Natural killer cell (primary cell): ENCODE data around the gene PCDHGB3. TPM values are rescaled to one million over a fixed set of nuclear protein-coding genes. Genes with fewer than 3 reads are reported as not detected.

Experiments used
- ATAC-seq, 3 donors: fragments of 150-1000 bp in 2 of 3; fragments of 200-7000 bp in 1 of 3; cut with Tn5 transposase; 1 replicate in 1 of 3; 2 replicates in 2 of 3; pipeline ENCODE4 v1.10.0; 2021; ENCODE audit warnings: mild to moderate bottlenecking in 2 of 3, moderate library complexity in 2 of 3
- DNase-seq, 2 donors: peaks; one replicate each; pipeline versions ENCODE4 v3.0.0 to v3.0.0-alpha.2; 2013 to 2021; ENCODE audit warnings: mixed read lengths in 1 of 2
- H3K27ac ChIP-seq: one replicate; pipeline ENCODE4 v1.5.1; 2013; ENCODE audit warnings: mild to moderate bottlenecking, low read length
- H3K27me3 ChIP-seq: one replicate; pipeline ENCODE4 v1.6.1; 2013; ENCODE audit warnings: low read length; ENCODE audit not compliant: control insufficient read depth, insufficient read depth
- H3K36me3 ChIP-seq: one replicate; pipeline ENCODE4 v1.6.1; 2013; ENCODE audit warnings: low read length; ENCODE audit not compliant: control insufficient read depth, insufficient read depth
- H3K4me1 ChIP-seq: one replicate; pipeline ENCODE4 v1.6.1; 2013; ENCODE audit warnings: low read length; ENCODE audit not compliant: control insufficient read depth, insufficient read depth
- H3K4me3 ChIP-seq: one replicate; pipeline ENCODE4 v1.5.1; 2013; ENCODE audit warnings: low read length
- H3K9me3 ChIP-seq: one replicate; pipeline ENCODE4 v1.6.1; 2013; ENCODE audit warnings: low read length; ENCODE audit not compliant: control insufficient read depth, insufficient read depth
- H3K27ac Mint-ChIP-seq, 2 donors: one replicate each; pipeline ENCODE4 v1.8.0; 2022; ENCODE audit warnings: mild to moderate bottlenecking in 2 of 2, mixed read lengths in 2 of 2, moderate library complexity in 1 of 2
- H3K27me3 Mint-ChIP-seq, 2 donors: one replicate each; pipeline ENCODE4 v1.8.0; 2022; ENCODE audit warnings: low read depth in 2 of 2, mixed read lengths in 2 of 2
- H3K36me3 Mint-ChIP-seq: one replicate; pipeline ENCODE4 v1.8.0; 2022; ENCODE audit warnings: mixed read lengths
- H3K4me1 Mint-ChIP-seq, 2 donors: one replicate each; pipeline ENCODE4 v1.8.0; 2022; ENCODE audit warnings: mixed read lengths in 2 of 2
- H3K4me3 Mint-ChIP-seq: one replicate; pipeline ENCODE4 v1.8.0; 2022; ENCODE audit warnings: mild to moderate bottlenecking, moderate library complexity, mixed read lengths
- H3K9me3 Mint-ChIP-seq, 2 donors: one replicate each; pipeline ENCODE4 v1.8.0; 2022; ENCODE audit warnings: mixed read lengths in 2 of 2
- CTCF ChIP-seq: fragments of 200-600 bp; IDR thresholded peaks from one replicate; pipeline ENCODE4 v1.8.0; 2022; ENCODE audit warnings: antibody characterized with exemption
- WGBS: methylation state at CpG from one replicate; pipeline ENCODE4 v1.1.7; 2013; ENCODE audit warnings: missing lambda C conversion rate; ENCODE audit not compliant: insufficient coverage; 5-methylcytosine and 5-hydroxymethylcytosine counted together
- intact Hi-C: fragments of 100-400 bp; cut with micrococcal nuclease; formaldehyde crosslinking; loops from one replicate; pipeline ENCODE4 v1.14.2; 2022
- total RNA-seq, 4 donors: library from RNA; stranded (reverse); fragments of 120-200 nt in 1 of 4; gene quantifications; one replicate each; pipeline versions ENCODE4 v1.2.3 to v1.2.4, GENCODE V29; 2013 to 2022

PCDHGB3 gene
- total RNA-seq, 3 donors from 2014 or later (not counting 1 experiment from before 2014, with no cell fraction given), result 0.52 to 0.68 TPM; not detected in 1

DNA sequence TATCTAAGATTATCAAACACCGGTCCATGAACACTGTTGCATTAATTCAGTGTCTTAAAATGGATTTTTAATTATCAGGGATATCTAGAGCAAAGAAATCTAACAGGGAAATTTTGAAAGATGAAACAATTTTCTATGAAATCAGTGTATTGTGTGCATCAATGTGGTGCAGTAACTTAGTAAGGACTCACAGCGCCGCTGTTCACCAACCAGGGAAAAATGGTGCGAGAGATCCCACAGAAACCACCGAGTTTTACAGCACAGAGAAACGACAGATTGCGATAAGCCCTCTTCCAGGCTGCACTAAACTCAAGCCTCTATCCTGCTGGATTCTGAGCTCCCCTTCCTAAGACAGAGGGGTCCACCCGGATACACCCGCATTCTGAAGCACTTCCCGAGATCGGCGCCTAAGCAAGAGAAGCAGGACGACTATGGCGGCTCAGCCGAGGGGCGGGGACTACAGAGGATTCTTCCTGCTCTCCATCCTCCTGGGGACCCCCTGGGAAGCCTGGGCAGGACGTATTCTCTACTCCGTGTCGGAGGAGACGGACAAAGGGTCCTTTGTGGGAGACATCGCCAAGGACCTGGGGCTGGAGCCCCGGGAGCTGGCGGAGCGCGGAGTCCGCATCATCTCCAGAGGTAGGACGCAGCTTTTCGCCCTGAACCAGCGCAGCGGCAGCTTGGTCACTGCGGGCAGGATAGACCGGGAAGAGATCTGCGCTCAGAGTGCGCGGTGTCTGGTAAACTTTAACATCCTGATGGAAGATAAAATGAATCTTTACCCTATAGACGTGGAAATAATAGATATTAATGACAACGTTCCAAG lies 12.6 kb downstream of the PCDHGB3 start, which contains the start of gene PCDHGA7:
Gene PCDHGA7 (plus strand): TSS at position 274 of the 826 bp plus-strand sequence. CDS start 158 bp downstream, at position 432.
- Mint-ChIP-seq H3K4me1 (peaks cover 0 to 8% of the 10 kb centered on the region in 2 donors), H3K27me3 (peaks cover 63 to 80% of the 10 kb centered on the region in 2 donors), H3K27ac (no peak within 1 kb of the TSS), H3K9me3 (peaks cover 0 to 3% of the 10 kb centered on the region in 2 donors), H3K4me3 (peak within 1 kb of the TSS; percentile 28), H3K36me3 (no peaks in the 10 kb centered on the region)
- Histone ChIP-seq H3K4me3 (peak within 1 kb of the TSS; percentile 9), H3K27me3 (peaks cover 48% of the 10 kb centered on the region), H3K9me3 (peaks cover 26% of the 10 kb centered on the region), H3K27ac (no peak within 1 kb of the TSS), H3K4me1 (peaks cover 4% of the 10 kb centered on the region), H3K36me3 (no peaks in the 10 kb centered on the region)
- ATAC-seq, result peak in 2 of 3 donors; percentile 46 to 50
- DNase-seq, result peak in 1 of 2 donors; percentile 12
- no peak for TF ChIP-seq CTCF
- intact Hi-C loops, result no loop called here
- WGBS, result 24% methylated on average over 37 of the region's 37 CpGs

GRCh38 chr5:141383345-141383744 lies 13.3 kb downstream of the PCDHGB3 start:
- Mint-ChIP-seq H3K9me3 (peaks cover 0 to 3% of the 10 kb centered on the region in 2 donors), H3K27ac (no peak overlapping the region), H3K27me3 (peaks cover 65 to 80% of the 10 kb centered on the region in 2 donors), H3K36me3 (no peaks in the 10 kb centered on the region), H3K4me1 (peaks cover 0 to 8% of the 10 kb centered on the region in 2 donors), H3K4me3 (no peak overlapping the region)
- Histone ChIP-seq H3K36me3 (no peaks in the 10 kb centered on the region), H3K27me3 (peaks cover 50% of the 10 kb centered on the region), H3K4me1 (peaks cover 4% of the 10 kb centered on the region), H3K4me3 (no peak overlapping the region), H3K27ac (no peak overlapping the region), H3K9me3 (peaks cover 27% of the 10 kb centered on the region)
- 43% methylated on average over 21 of the region's 21 CpGs for WGBS
- intact Hi-C loops, result no loop called here
- TF ChIP-seq CTCF, result no peak
- ATAC-seq (no peak), DNase-seq (no peak)

- Mint-ChIP-seq H3K27ac (no peak overlapping the region), H3K4me3 (no peak overlapping the region), H3K4me1 (peaks cover 0 to 8% of the 10 kb centered on the region in 2 donors), H3K36me3 (no peaks in the 10 kb centered on the region), H3K9me3 (peaks cover 0 to 3% of the 10 kb centered on the region in 2 donors), H3K27me3 (peaks cover 69 to 77% of the 10 kb centered on the region in 2 donors)
- TF ChIP-seq CTCF, result no peak
- WGBS, result 49% methylated on average over 43 of the region's 43 CpGs
- H3K4me1 ChIP-seq, result peaks cover 4% of the 10 kb centered on the region
- ATAC-seq (no peak), DNase-seq (no peak)
- no peaks in the 10 kb centered on the region for H3K36me3 ChIP-seq
- H3K27ac ChIP-seq, result no peak overlapping the region
- H3K27me3 ChIP-seq, result peaks cover 51% of the 10 kb centered on the region
- intact Hi-C loops, result loop anchor here (5.0 kb wide), 1 partner anchor 38 kb away; the partner anchor contains the start of gene PCDHGA11
- no peak overlapping the region for H3K4me3 ChIP-seq
- peaks cover 36% of the 10 kb centered on the region for H3K9me3 ChIP-seq
Measured at GRCh38 chr5:141384471-141385267, 14.6 kb downstream of the PCDHGB3 start.
